ENCODE results near the gene LARGE1.

- no peak for TF ChIP-seq EP300 (IDR thresholded peaks at IDR 0.05; ENCODE audit: borderline replicate concordance)
- no peak for TF ChIP-seq REST (IDR thresholded peaks at IDR 0.05; ENCODE audit: low read depth)
- no peak for TF ChIP-seq TAF1 (IDR thresholded peaks at IDR 0.05; ENCODE audit: low read depth)
- TF ChIP-seq NFIC (IDR thresholded peaks at IDR 0.05): no peak
- TF ChIP-seq RAD21 (IDR thresholded peaks at IDR 0.05; ENCODE audit: low read depth): no peak
- no peak for TF ChIP-seq TCF12 (IDR thresholded peaks at IDR 0.05; ENCODE audit: low read depth)
Measured at GRCh38 chr22:33715237-33715985, 204.9 kb downstream of the LARGE1 start.
